Transverse colon (tissue), 4 donors: ENCODE results near the gene RYR3.

Experiments used
- CTCF ChIP-seq, 5 experiments: fragments of 200-600 bp in 3 of 5; fragments of 450-650 bp in 2 of 5; sonication (generic) in 3 of 5; IDR thresholded peaks; 1 replicate in 2 of 5; 2 replicates in 3 of 5; pipeline ENCODE4 v1.5.1; 2016 to 2017; ENCODE audit warnings: antibody characterized with exemption in 5 of 5, inconsistent platforms in 3 of 5, mild to moderate bottlenecking in 2 of 5, moderate library complexity in 1 of 5
- POLR2A ChIP-seq: fragments of 450-650 bp; IDR thresholded peaks from one replicate; pipeline ENCODE4 v1.6.1; 2016; ENCODE audit warnings: antibody characterized with exemption, mild to moderate bottlenecking, moderate library complexity
- POLR2AphosphoS5 ChIP-seq, 3 donors: sonication (generic); formaldehyde crosslinking; IDR thresholded peaks; one replicate each; pipeline ENCODE4 v1.6.1; 2016; ENCODE audit warnings: antibody characterized with exemption in 3 of 3

- TF ChIP-seq CTCF (IDR thresholded peaks at IDR 0.05), result no peak
- no peak for TF ChIP-seq POLR2A
- TF ChIP-seq POLR2AphosphoS5 (IDR thresholded peaks at IDR 0.05), result no peak
Observed at GRCh38 chr15:33636958-33637357, 326.2 kb downstream of the RYR3 start.
